ENCODE measurements around the gene FCHSD2. TPM values are rescaled to one million over a fixed set of nuclear protein-coding genes. Genes with fewer than 3 reads are reported as not detected.
A peak's percentile ranks its signal among the peaks of the same experiment; 100 is the strongest.

FCHSD2 gene
- total and polyA plus RNA-seq, 2 of the 13 experiments (the other 11 are each of a cell fraction or from before 2014, with no cell fraction given): 20.5 to 24.8 TPM

DNA sequence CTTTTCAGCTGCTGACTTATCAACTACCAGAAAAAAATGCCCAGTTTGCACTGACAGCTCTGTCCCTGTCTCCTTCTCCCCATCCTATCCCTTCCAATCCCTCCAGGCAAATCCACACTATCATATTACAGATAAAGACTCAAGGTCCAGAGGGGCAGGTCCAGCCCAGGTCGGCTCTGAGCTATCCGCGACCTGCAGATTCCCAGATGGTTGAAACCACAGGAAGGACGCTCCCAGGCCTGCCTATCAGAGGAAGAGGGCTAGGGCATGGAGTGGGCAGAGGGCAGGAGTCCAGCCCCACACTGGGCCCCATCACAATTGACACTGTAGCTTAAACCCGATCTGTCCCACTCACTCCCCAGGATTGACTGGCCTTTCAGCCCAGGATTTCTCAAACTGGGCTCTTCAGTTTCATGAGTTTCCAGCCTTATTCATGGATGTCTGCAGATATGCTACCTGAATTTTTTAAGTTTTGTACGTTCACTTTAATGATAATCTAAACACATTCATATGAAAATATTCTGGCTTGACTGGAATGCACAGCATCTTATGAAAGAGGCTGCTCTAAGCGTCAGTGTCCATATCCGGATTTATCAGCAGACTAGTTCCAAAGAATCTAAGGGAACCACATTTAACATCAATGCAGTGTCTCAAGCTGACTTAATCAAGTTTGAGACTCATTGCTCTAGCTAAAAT lies 16.4 kb upstream of the FCHSD2 start (continued):
- TF ChIP-seq, protein P1, sequence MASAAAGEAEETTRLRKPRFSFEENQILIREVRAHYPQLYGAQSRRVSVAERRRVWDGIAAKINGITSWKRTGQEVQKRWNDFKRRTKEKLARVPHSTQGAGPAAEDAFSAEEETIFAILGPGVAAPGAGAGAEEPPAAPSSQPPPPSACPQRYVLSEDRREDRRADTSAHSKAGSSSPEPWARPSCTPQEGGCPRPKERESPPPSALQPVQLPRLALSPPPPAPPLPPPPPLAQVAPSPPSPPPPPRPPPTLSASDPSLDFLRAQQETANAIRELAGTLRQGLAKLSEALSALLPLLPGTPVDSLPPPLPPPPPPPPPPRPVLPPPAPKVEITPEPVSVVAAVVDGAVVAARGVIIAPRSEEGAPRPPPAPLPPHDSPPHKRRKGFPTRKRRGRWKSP (CRISPR knock-in tag; IDR thresholded peaks at IDR 0.05): peak; percentile 66; the same call in 1 of the 2 replicates
- TF ChIP-seq ZNF703 (CRISPR knock-in tag; IDR thresholded peaks at IDR 0.05; ENCODE audit: borderline replicate concordance): no peak
- no peak for TF ChIP-seq SAFB2 (CRISPR knock-in tag; IDR thresholded peaks at IDR 0.05; ENCODE audit: borderline replicate concordance, low read depth)
- TF ChIP-seq, protein P2, sequence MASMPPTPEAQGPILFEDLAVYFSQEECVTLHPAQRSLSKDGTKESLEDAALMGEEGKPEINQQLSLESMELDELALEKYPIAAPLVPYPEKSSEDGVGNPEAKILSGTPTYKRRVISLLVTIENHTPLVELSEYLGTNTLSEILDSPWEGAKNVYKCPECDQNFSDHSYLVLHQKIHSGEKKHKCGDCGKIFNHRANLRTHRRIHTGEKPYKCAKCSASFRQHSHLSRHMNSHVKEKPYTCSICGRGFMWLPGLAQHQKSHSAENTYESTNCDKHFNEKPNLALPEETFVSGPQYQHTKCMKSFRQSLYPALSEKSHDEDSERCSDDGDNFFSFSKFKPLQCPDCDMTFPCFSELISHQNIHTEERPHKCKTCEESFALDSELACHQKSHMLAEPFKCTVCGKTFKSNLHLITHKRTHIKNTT (CRISPR knock-in tag; IDR thresholded peaks at IDR 0.05): no peak
- TF ChIP-seq RFXANK (CRISPR knock-in tag; IDR thresholded peaks at IDR 0.05): no peak
- no peak for TF ChIP-seq ZNF672 (CRISPR knock-in tag; IDR thresholded peaks at IDR 0.05)
- TF ChIP-seq ZNF354B (CRISPR knock-in tag; IDR thresholded peaks at IDR 0.05): no peak
- peak; percentile 98 for TF ChIP-seq PHF21A (CRISPR knock-in tag; IDR thresholded peaks at IDR 0.05)
- no peak for TF ChIP-seq ZNF251 (CRISPR knock-in tag; IDR thresholded peaks at IDR 0.05)
- peak; percentile 70 for TF ChIP-seq TEAD3 (CRISPR knock-in tag; optimal IDR thresholded peaks at IDR 0.05; ENCODE audit: borderline replicate concordance)
- TF ChIP-seq FOXA3 (CRISPR knock-in tag; IDR thresholded peaks at IDR 0.05): peak; percentile 69
- TF ChIP-seq MIER3 (CRISPR knock-in tag; IDR thresholded peaks at IDR 0.05; ENCODE audit: borderline replicate concordance): peak; percentile 75
- peak; percentile 66 for TF ChIP-seq GABPB1 (CRISPR knock-in tag; IDR thresholded peaks at IDR 0.05)
- TF ChIP-seq KLF12 (CRISPR knock-in tag; IDR thresholded peaks at IDR 0.05; ENCODE audit: borderline replicate concordance): no peak
- TF ChIP-seq DNMT1 (CRISPR knock-in tag; IDR thresholded peaks at IDR 0.05): no peak
- TF ChIP-seq ZFP36L1 (CRISPR knock-in tag; IDR thresholded peaks at IDR 0.05): no peak
- TF ChIP-seq, protein P3, sequence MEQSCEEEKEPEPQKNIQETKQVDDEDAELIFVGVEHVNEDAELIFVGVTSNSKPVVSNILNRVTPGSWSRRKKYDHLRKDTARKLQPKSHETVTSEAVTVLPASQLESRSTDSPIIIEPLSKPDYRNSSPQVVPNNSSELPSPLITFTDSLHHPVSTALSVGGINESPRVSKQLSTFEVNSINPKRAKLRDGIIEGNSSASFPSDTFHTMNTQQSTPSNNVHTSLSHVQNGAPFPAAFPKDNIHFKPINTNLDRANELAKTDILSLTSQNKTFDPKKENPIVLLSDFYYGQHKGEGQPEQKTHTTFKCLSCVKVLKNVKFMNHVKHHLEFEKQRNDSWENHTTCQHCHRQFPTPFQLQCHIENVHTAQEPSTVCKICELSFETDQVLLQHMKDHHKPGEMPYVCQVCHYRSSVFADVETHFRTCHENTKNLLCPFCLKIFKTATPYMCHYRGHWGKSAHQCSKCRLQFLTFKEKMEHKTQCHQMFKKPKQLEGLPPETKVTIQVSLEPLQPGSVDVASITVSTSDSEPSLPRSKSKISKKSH (CRISPR knock-in tag; IDR thresholded peaks at IDR 0.05; ENCODE audit: borderline replicate concordance): no peak
- TF ChIP-seq MTF2 (CRISPR knock-in tag; IDR thresholded peaks at IDR 0.05; ENCODE audit: borderline replicate concordance): no peak
- TF ChIP-seq NRL (CRISPR knock-in tag; IDR thresholded peaks at IDR 0.05; ENCODE audit: borderline replicate concordance): no peak
- TF ChIP-seq, protein P4, sequence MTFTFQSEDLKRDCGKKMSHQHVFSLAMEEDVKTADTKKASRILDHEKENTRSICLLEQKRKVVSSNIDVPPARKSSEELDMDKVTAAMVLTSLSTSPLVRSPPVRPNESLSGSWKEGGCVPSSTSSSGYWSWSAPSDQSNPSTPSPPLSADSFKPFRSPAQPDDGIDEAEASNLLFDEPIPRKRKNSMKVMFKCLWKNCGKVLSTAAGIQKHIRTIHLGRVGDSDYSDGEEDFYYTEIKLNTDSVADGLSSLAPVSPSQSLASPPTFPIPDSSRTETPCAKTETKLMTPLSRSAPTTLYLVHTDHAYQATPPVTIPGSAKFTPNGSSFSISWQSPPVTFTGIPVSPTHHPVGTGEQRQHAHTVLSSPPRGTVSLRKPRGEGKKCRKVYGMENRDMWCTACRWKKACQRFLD (CRISPR knock-in tag; IDR thresholded peaks at IDR 0.05; ENCODE audit: borderline replicate concordance): no peak
- no peak for TF ChIP-seq CREB1 (IDR thresholded peaks at IDR 0.05)
- no peak for TF ChIP-seq CREB1 (CRISPR knock-in tag; IDR thresholded peaks at IDR 0.05)
- TF ChIP-seq, protein P5, sequence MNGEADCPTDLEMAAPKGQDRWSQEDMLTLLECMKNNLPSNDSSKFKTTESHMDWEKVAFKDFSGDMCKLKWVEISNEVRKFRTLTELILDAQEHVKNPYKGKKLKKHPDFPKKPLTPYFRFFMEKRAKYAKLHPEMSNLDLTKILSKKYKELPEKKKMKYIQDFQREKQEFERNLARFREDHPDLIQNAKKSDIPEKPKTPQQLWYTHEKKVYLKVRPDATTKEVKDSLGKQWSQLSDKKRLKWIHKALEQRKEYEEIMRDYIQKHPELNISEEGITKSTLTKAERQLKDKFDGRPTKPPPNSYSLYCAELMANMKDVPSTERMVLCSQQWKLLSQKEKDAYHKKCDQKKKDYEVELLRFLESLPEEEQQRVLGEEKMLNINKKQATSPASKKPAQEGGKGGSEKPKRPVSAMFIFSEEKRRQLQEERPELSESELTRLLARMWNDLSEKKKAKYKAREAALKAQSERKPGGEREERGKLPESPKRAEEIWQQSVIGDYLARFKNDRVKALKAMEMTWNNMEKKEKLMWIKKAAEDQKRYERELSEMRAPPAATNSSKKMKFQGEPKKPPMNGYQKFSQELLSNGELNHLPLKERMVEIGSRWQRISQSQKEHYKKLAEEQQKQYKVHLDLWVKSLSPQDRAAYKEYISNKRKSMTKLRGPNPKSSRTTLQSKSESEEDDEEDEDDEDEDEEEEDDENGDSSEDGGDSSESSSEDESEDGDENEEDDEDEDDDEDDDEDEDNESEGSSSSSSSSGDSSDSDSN (CRISPR knock-in tag; IDR thresholded peaks at IDR 0.05): peak; percentile 77
- TF ChIP-seq ZSCAN20 (CRISPR knock-in tag; IDR thresholded peaks at IDR 0.05; ENCODE audit: borderline replicate concordance): peak; percentile 72; the same call in 1 of the 2 replicates
- no peak for TF ChIP-seq IKZF1 (IDR thresholded peaks at IDR 0.05)
